Lung (tissue), 12 donors: ENCODE measurements around the gene GRPEL1. TPM values are rescaled to one million over a fixed set of nuclear protein-coding genes. Genes with fewer than 3 reads are reported as not detected.

Experiments used
- ATAC-seq: fragments of 200-7000 bp; cut with Tn5 transposase; one replicate; pipeline ENCODE4 v1.9.1; 2020; ENCODE audit warnings: moderate number of reproducible peaks; ENCODE audit not compliant: insufficient read depth, low FRiP score
- DNase-seq, 3 donors: peaks; one replicate each; pipeline ENCODE4 v3.0.0-alpha.2; 2013 to 2017
- H3K27ac ChIP-seq, 2 donors: one replicate each; pipeline ENCODE4 v1.5.1; 2013; ENCODE audit warnings: mild to moderate bottlenecking in 2 of 2, moderate library complexity in 2 of 2, control low read depth in 1 of 2, inconsistent platforms in 1 of 2, low read depth in 1 of 2, low read length in 1 of 2
- H3K27me3 ChIP-seq, 3 donors: one replicate each; pipeline ENCODE4 v1.5.1; 2013; ENCODE audit warnings: low read length in 2 of 3; ENCODE audit not compliant: control insufficient read depth in 3 of 3, insufficient read depth in 3 of 3
- H3K36me3 ChIP-seq, 4 donors: one replicate each; pipeline ENCODE4 v1.5.1; 2013; ENCODE audit warnings: low read length in 4 of 4, mild to moderate bottlenecking in 1 of 4, moderate library complexity in 1 of 4; ENCODE audit not compliant: control insufficient read depth in 4 of 4, insufficient read depth in 4 of 4
- H3K4me1 ChIP-seq, 5 donors: one replicate each; pipeline ENCODE4 v1.5.1; 2013; ENCODE audit warnings: low read length in 5 of 5, mild to moderate bottlenecking in 2 of 5, moderate library complexity in 1 of 5; ENCODE audit not compliant: control insufficient read depth in 5 of 5, insufficient read depth in 5 of 5
- H3K4me3 ChIP-seq: one replicate; pipeline ENCODE4 v1.5.1; 2013; ENCODE audit warnings: mild to moderate bottlenecking, control low read depth, moderate library complexity
- H3K9ac ChIP-seq, 2 donors: one replicate each; pipeline ENCODE4 v1.5.1; 2013; ENCODE audit warnings: low read length in 2 of 2, control low read depth in 1 of 2; ENCODE audit not compliant: insufficient read depth in 1 of 2
- H3K9me3 ChIP-seq, 4 donors: one replicate each; pipeline ENCODE4 v1.5.1; 2013; ENCODE audit warnings: low read length in 3 of 4, mild to moderate bottlenecking in 1 of 4, moderate library complexity in 1 of 4; ENCODE audit not compliant: control insufficient read depth in 4 of 4, insufficient read depth in 3 of 4
- CTCF ChIP-seq: IDR thresholded peaks from 2 replicates; pipeline ENCODE4 v1.5.1; 2012; ENCODE audit warnings: mild to moderate bottlenecking; ENCODE audit errors: control extremely low read depth, extremely low read depth
- WGBS, 2 donors: extraction: QIAGEN DNeasy Blood & Tissue Kit; methylation state at CpG; one replicate each; pipeline ENCODE4 v1.1.7; 2013; 5-methylcytosine and 5-hydroxymethylcytosine counted together
- polyA plus RNA-seq, 2 donors: library from polyadenylated mRNA; stranded (reverse); fragments of 200-250 nt; gene quantifications; one replicate each; pipeline ENCODE4 v1.2.1, GENCODE V29; 2013
- total RNA-seq, 2 donors: library from RNA; depleted of rRNA in 1 of 2; stranded (reverse); fragments of >200 nt in 1 of 2; gene quantifications; one replicate each; pipeline ENCODE4 v1.2.1, GENCODE V29; 2014 to 2021
- donor health status: control.
- donor health status: control.
- donor health status: Bipolar disorder and iron deficiency.
- donor health status: healthy.
- donor health status: DM: yes; HTN: yes; CAD: no.

Gene GRPEL1
- total and polyA plus RNA-seq, 4 donors = 13.9 to 39.1 (median 29.3) TPM

- Histone ChIP-seq H3K36me3 (peaks cover 6 to 41% (median 28%) of the 10 kb centered on the region in 4 donors), H3K9me3 (no peaks in the 10 kb centered on the region), H3K27me3 (no peaks in the 10 kb centered on the region), H3K4me3 (no peak overlapping the region), H3K9ac (no peak overlapping the region), H3K4me1 (no peaks in the 10 kb centered on the region), H3K27ac (no peak overlapping the region)
- no peak for TF ChIP-seq CTCF
- ATAC-seq = no peak
- no peak for DNase-seq
- 96 to 97% methylated on average over 5 of the region's 5 CpGs for WGBS, 2 donors
Measured at GRCh38 chr4:7009564-7009963, 58.3 kb downstream of the GRPEL1 start.

Other genes starting within 250 kb of the GRPEL1 start
- gene TBC1D14, start 158.2 kb downstream of the GRPEL1 start, total RNA-seq = 10 to 100 TPM; 34.2 to 60.1 TPM
- gene TBC1D14, start 158.2 kb downstream of the GRPEL1 start, polyA plus RNA-seq = 10 to 100 TPM; 15.1 to 58.6 TPM
- gene TADA2B, start 24.7 kb downstream of the GRPEL1 start, total RNA-seq = 10 to 100 TPM; 19.1 to 22.9 TPM
- gene TADA2B, start 24.7 kb downstream of the GRPEL1 start, polyA plus RNA-seq = 10 to 100 TPM; 10.7 to 16.1 TPM
- 1 to 10 TPM; 2.7 to 7.7 TPM for gene SORCS2, start 124.5 kb upstream of the GRPEL1 start, total RNA-seq
- 1 to 10 TPM; 2.2 to 2.3 TPM for gene SORCS2, start 124.5 kb upstream of the GRPEL1 start, polyA plus RNA-seq